A549 (cell line): ENCODE data around the gene SDF2. TPM values are rescaled to one million over a fixed set of nuclear protein-coding genes. Genes with fewer than 3 reads are reported as not detected.
A peak's percentile ranks its signal among the peaks of the same experiment; 100 is the strongest.

Experiments used
- ATAC-seq, 2 experiments: fragments of 200-7000 bp in 1 of 2; fragments of >200 bp in 1 of 2; cut with Nextera tagmentation in 1 of 2; cut with Tn5 transposase in 1 of 2; 3 replicates each; pipeline versions ENCODE4 v1.8.0 to v1.9.1; 2018 to 2020; ENCODE audit warnings: mild to moderate bottlenecking in 1 of 2, moderate library complexity in 1 of 2
- CTCF ChIA-PET: fragments of 300-600 bp; sonication (Branson Sonifier 250); formaldehyde crosslinking; extraction: SDS; loops from one replicate; lab custom pipeline; 2021; ENCODE audit warnings: antibody characterized with exemption, inconsistent platforms; lab: Yijun Ruan, JAX
- POLR2A ChIA-PET: fragments of 350-600 bp; formaldehyde crosslinking; extraction: SDS; loops from one replicate; lab custom pipeline; 2021; ENCODE audit warnings: antibody characterized with exemption, inconsistent platforms; lab: Yijun Ruan, JAX
- DNase-seq, 2 experiments: peaks; one replicate each; pipeline versions ENCODE4 v3.0.0 to v3.0.0-alpha.2; 2011 to 2016; ENCODE audit warnings: low read depth in 1 of 2, low spot score in 1 of 2
- FAIRE-seq: peaks from 2 replicates; lab custom pipeline; 2011; peaks lifted over from hg19 to GRCh38; lab: Jason Lieb, UNC
- H3K27ac ChIP-seq, 2 experiments: fragments of >200 bp; sonication (Bioruptor Twin); formaldehyde crosslinking; 3 replicates each; pipeline ENCODE4 v1.5.1; 2016 to 2017
- H3K4me1 ChIP-seq: fragments of >200 bp; sonication (Bioruptor Twin); formaldehyde crosslinking; 3 replicates; pipeline ENCODE4 v1.6.1; 2016
- H3K4me2 ChIP-seq: fragments of >200 bp; sonication (Bioruptor Twin); formaldehyde crosslinking; 3 replicates; pipeline ENCODE4 v1.6.1; 2016
- H3K4me3 ChIP-seq: fragments of >200 bp; sonication (Bioruptor Twin); formaldehyde crosslinking; 3 replicates; pipeline ENCODE4 v1.5.1; 2016
- H3K9me3 ChIP-seq: fragments of >200 bp; sonication (Bioruptor Twin); formaldehyde crosslinking; 3 replicates; pipeline ENCODE4 v1.6.1; 2016
- BCL3 ChIP-seq: fragments of >200 bp; sonication (Bioruptor Twin); formaldehyde crosslinking; IDR thresholded peaks from 3 replicates; pipeline ENCODE4 v1.6.1; 2016
- CEBPB ChIP-seq, 2 experiments: fragments of >200 bp in 1 of 2; sonication (Bioruptor Twin) in 1 of 2; formaldehyde crosslinking in 1 of 2; IDR thresholded peaks; 2 replicates each; pipeline ENCODE4 v1.6.1; 2012 to 2016
- E2F6 ChIP-seq: IDR thresholded peaks from 2 replicates; pipeline ENCODE4 v1.6.1; 2012; ENCODE audit warnings: low read depth, borderline replicate concordance
- EHF ChIP-seq: fragments of 250-450 bp; sonication (Bioruptor Pico); IDR thresholded peaks from 2 replicates; pipeline ENCODE4 v1.5.0; 2020; ENCODE audit warnings: mild to moderate bottlenecking
- EHMT2 ChIP-seq: fragments of 200-600 bp; sonication (generic); IDR thresholded peaks from 2 replicates; pipeline ENCODE4 v1.6.1; 2016; ENCODE audit warnings: antibody characterized with exemption, low read depth, mild to moderate bottlenecking, moderate library complexity
- ELK1 ChIP-seq: fragments of 150-350 bp; IDR thresholded peaks from 2 replicates; pipeline ENCODE4 v1.6.1; 2014; ENCODE audit warnings: low read depth, mild to moderate bottlenecking, low read length
- FOSL2 ChIP-seq, 2 experiments: fragments of 450-650 bp in 1 of 2; fragments of >200 bp in 1 of 2; sonication (Bioruptor Twin) in 1 of 2; formaldehyde crosslinking; IDR thresholded peaks; 2 replicates each; pipeline versions ENCODE4 v1.5.0 to v1.6.1; 2016 to 2020; ENCODE audit warnings: mild to moderate bottlenecking in 1 of 2, moderate library complexity in 1 of 2
- FOXS1 ChIP-seq: fragments of 250-450 bp; sonication (Bioruptor Pico); IDR thresholded peaks from 2 replicates; pipeline ENCODE4 v1.5.0; 2020; ENCODE audit warnings: mild to moderate bottlenecking, moderate library complexity
- HES2 ChIP-seq: fragments of >200 bp; sonication (Bioruptor Twin); formaldehyde crosslinking; IDR thresholded peaks from 2 replicates; pipeline ENCODE4 v1.6.1; 2016
- HEYL ChIP-seq: fragments of 250-450 bp; sonication (Bioruptor Pico); IDR thresholded peaks from 2 replicates; pipeline ENCODE4 v1.8.0; 2021; ENCODE audit warnings: mild to moderate bottlenecking, moderate library complexity
- HOXA7 ChIP-seq: fragments of 250-450 bp; sonication (Bioruptor Pico); IDR thresholded peaks from 2 replicates; pipeline ENCODE4 v1.5.0; 2020; ENCODE audit warnings: mild to moderate bottlenecking, moderate library complexity
- HOXB13 ChIP-seq: fragments of 250-450 bp; sonication (Bioruptor Pico); IDR thresholded peaks from 2 replicates; pipeline ENCODE4 v1.5.0; 2020; ENCODE audit warnings: low read depth, mild to moderate bottlenecking, moderate library complexity
- JUN ChIP-seq, 2 experiments: fragments of >200 bp; sonication (Bioruptor Twin); formaldehyde crosslinking; IDR thresholded peaks; 2 replicates in 1 of 2; 3 replicates in 1 of 2; pipeline ENCODE4 v1.6.1; 2016 to 2017
- KDM1A ChIP-seq: fragments of 200-600 bp; sonication (generic); IDR thresholded peaks from 2 replicates; pipeline ENCODE4 v1.6.1; 2016; ENCODE audit warnings: low read depth, mild to moderate bottlenecking
- MAX ChIP-seq: IDR thresholded peaks from 2 replicates; pipeline ENCODE4 v1.6.1; 2012
- MAZ ChIP-seq: fragments of 150-350 bp; IDR thresholded peaks from 2 replicates; pipeline ENCODE4 v1.6.1; 2014; ENCODE audit warnings: antibody characterized with exemption, low read depth, low read length, borderline replicate concordance
- NFE2L2 ChIP-seq: fragments of 150-350 bp; conservative IDR thresholded peaks from 2 replicates; pipeline ENCODE4 v1.6.1; 2014; ENCODE audit warnings: low read length
- PBX3 ChIP-seq: IDR thresholded peaks from 2 replicates; pipeline ENCODE4 v1.6.1; 2012
- PHF8 ChIP-seq: fragments of 200-600 bp; sonication (generic); IDR thresholded peaks from 2 replicates; pipeline ENCODE4 v1.6.1; 2016; ENCODE audit warnings: low read depth, mild to moderate bottlenecking, antibody characterized with exemption, moderate library complexity, borderline replicate concordance
- POLR2A ChIP-seq: IDR thresholded peaks from 2 replicates; pipeline ENCODE4 v1.6.1; 2012; ENCODE audit warnings: mild to moderate bottlenecking, low read length
- POLR2AphosphoS2 ChIP-seq: conservative IDR thresholded peaks from 2 replicates; pipeline ENCODE4 v1.6.1; 2012; ENCODE audit warnings: low read length, improper control_type of control experiment, inconsistent platforms
- REST ChIP-seq: fragments of 200-600 bp; sonication (generic); IDR thresholded peaks from 2 replicates; pipeline ENCODE4 v1.6.1; 2016; ENCODE audit warnings: antibody characterized with exemption, mild to moderate bottlenecking, moderate library complexity
- RFX5 ChIP-seq: fragments of 450-650 bp; IDR thresholded peaks from 2 replicates; pipeline ENCODE4 v1.7.1; 2014; ENCODE audit warnings: antibody characterized with exemption, mild to moderate bottlenecking, moderate library complexity
- TFCP2L1 ChIP-seq: fragments of 250-450 bp; sonication (Bioruptor Pico); IDR thresholded peaks from 2 replicates; pipeline ENCODE4 v1.5.0; 2021; ENCODE audit warnings: mild to moderate bottlenecking
- ZFP36 ChIP-seq: fragments of 450-650 bp; IDR thresholded peaks from 2 replicates; pipeline ENCODE4 v1.6.1; 2014; ENCODE audit warnings: borderline replicate concordance; ENCODE audit not compliant: partially characterized antibody
- ZNF302 ChIP-seq: fragments of 250-450 bp; sonication (Bioruptor Pico); IDR thresholded peaks from 2 replicates; pipeline ENCODE4 v1.9.0; 2021; ENCODE audit warnings: inconsistent platforms, mild to moderate bottlenecking, moderate library complexity
- WGBS: methylation state at CpG from one replicate; pipeline ENCODE4 v1.1.6; 2017; ENCODE audit errors: missing lambda C conversion rate; 5-methylcytosine and 5-hydroxymethylcytosine counted together
- polyA minus RNA-seq: library from RNA; depleted of rRNA, polyadenylated mRNA; stranded (reverse); fragments of >200 nt; gene quantifications from 2 replicates; pipeline ENCODE4 v1.2.3, GENCODE V29; 2011; rRNA and poly(A)+ RNA removed
- polyA plus RNA-seq, 4 experiments: library from polyadenylated mRNA; depleted of rRNA in 3 of 4; stranded (reverse); fragments of >200 nt; fragmentation: RNase III in 1 of 4; extraction: RNeasy Plus Mini Kit Qiagen cat#74134 plus additional on column Dnase treatment in 1 of 4; gene quantifications; 2 replicates in 3 of 4; 3 replicates in 1 of 4; pipeline ENCODE4 v1.2.3, GENCODE V29; 2011 to 2017

SDF2 gene
- polyA plus RNA-seq (2011; rRNA removed) (87.9 and 113 TPM in 2 replicates), polyA plus RNA-seq (2017; fragmentation: RNase III; extraction: RNeasy Plus Mini Kit Qiagen cat#74134 plus additional on column Dnase treatment) (86.0 to 96.4 TPM (median 93.8 TPM) in 3 replicates), polyA minus RNA-seq (56.7 and 67.0 TPM in 2 replicates)
- polyA plus RNA-seq (2012; cell fraction: cytosol; rRNA removed), result 89.5 and 89.9 TPM in 2 replicates
- 60.5 and 70.9 TPM in 2 replicates for polyA plus RNA-seq (2012; cell fraction: nucleus; rRNA removed)

GRCh38 chr17:28661635-28662526 is at the start of gene SDF2, which contains the start of gene SUPT6H:
SDF2 (minus strand) TSS chr17:28661906; CDS start chr17:28661876, 30 bp downstream.
SUPT6H (plus strand) TSS chr17:28662205; CDS start chr17:28673402, 11,197 bp downstream.
- CTCF ChIA-PET, result interaction anchor here (0.6 to 7.1 kb wide), 15 partner anchors 9 to 217 kb away, joined by 3 to 81 read pairs (median 3); partner anchors contain the start of genes BLTP2, PIGS, PROCA1 and RPL23A
- ATAC-seq, result peak; percentile 92 to 97
- H3K4me3 ChIP-seq, result peak within 1 kb of the TSS; percentile 74
- peak; percentile 76 for TF ChIP-seq MAX
- TF ChIP-seq BCL3, result peak; percentile 80; the same call in 2 of the 3 replicates
- TF ChIP-seq RFX5, result no peak; the same call in 1 of the 2 replicates
- 0 out of 2 replicates have a peak, but pooled peaks have one; percentile 67 for TF ChIP-seq MAZ
- no peak for TF ChIP-seq HES2
- TF ChIP-seq ZNF302, result no peak
- peak; percentile 90 for TF ChIP-seq POLR2A
- TF ChIP-seq HEYL (CRISPR knock-in tag), result no peak
- TF ChIP-seq ELK1, result 0 out of 2 replicates have a peak, but pooled peaks have one; percentile 56
- no peak; the same call in 1 of the 2 replicates for TF ChIP-seq REST
- 0 out of 2 replicates have a peak, but pooled peaks have one; percentile 12 for TF ChIP-seq NFE2L2
- TF ChIP-seq ZFP36, result no peak
- TF ChIP-seq TFCP2L1 (CRISPR knock-in tag), result peak; percentile 93
- TF ChIP-seq HOXA7 (CRISPR knock-in tag), result 0 out of 2 replicates have a peak, but pooled peaks have one; percentile 3
- TF ChIP-seq KDM1A, result no peak
- no peak for TF ChIP-seq EHMT2
- TF ChIP-seq JUN (IDR thresholded peaks at IDR 0.05), result peak; percentile 42 to 93; a peak in 3 of 5 replicates
- TF ChIP-seq PBX3, result peak; percentile 54; the same call in 1 of the 2 replicates
- TF ChIP-seq EHF (CRISPR knock-in tag), result 0 out of 2 replicates have a peak, but pooled peaks have one; percentile 13
- no peak for TF ChIP-seq POLR2AphosphoS2
- TF ChIP-seq FOXS1 (CRISPR knock-in tag), result no peak
- TF ChIP-seq E2F6, result peak; percentile 71; the same call in 1 of the 2 replicates
- no peak for TF ChIP-seq FOSL2 (IDR thresholded peaks at IDR 0.05)
- TF ChIP-seq FOSL2 (CRISPR knock-in tag; IDR thresholded peaks at IDR 0.05), result peak; percentile 20; the same call in 1 of the 2 replicates
- peak in 1 of 2 experiments; percentile 50; a peak in 1 of 4 replicates for TF ChIP-seq CEBPB (IDR thresholded peaks at IDR 0.05)
- no peak for TF ChIP-seq HOXB13 (CRISPR knock-in tag)
- peak; percentile 94 for TF ChIP-seq PHF8
- POLR2A ChIA-PET, result interaction anchor here (0.6 to 2.4 kb wide), 15 partner anchors 9 to 290 kb away, joined by 3 to 41 read pairs (median 7); partner anchors contain the start of genes BLTP2, PROCA1 and RPL23A
- H3K4me1 ChIP-seq, result peaks cover 31% of the 10 kb centered on the region
- peak within 1 kb of the TSS; percentile 94 to 96 for H3K27ac ChIP-seq
- no peaks in the 10 kb centered on the region for H3K9me3 ChIP-seq
- H3K4me2 ChIP-seq, result peak within 1 kb of the TSS; percentile 87
- 2% methylated on average over 57 of the region's 66 CpGs for WGBS
- no peak for FAIRE-seq
- peak; percentile 92 to 97 for DNase-seq
